MM.1S (cell line): ENCODE results near the gene SPO11.

ENCODE experiments used
- CTCF ChIP-seq: fragments of 300-600 bp; sonication (generic); IDR thresholded peaks from 2 replicates; pipeline ENCODE4 v1.5.1; 2016; ENCODE audit warnings: antibody characterized with exemption, low read length, mixed read lengths
- EZH2 ChIP-seq: fragments of 300-600 bp; sonication (generic); optimal IDR thresholded peaks from 2 replicates; pipeline ENCODE3; 2017; ENCODE audit warnings: low read depth, mild to moderate bottlenecking, antibody characterized with exemption, low read length, mixed read lengths
- EZH2phosphoT487 ChIP-seq: fragments of 300-600 bp; sonication (generic); IDR thresholded peaks from 2 replicates; pipeline ENCODE4 v1.6.1; 2018; ENCODE audit warnings: antibody characterized with exemption, low read length

GRCh38 chr20:57384953-57385761 is 55.6 kb downstream of the SPO11 start:
- TF ChIP-seq EZH2, result no peak
- no peak for TF ChIP-seq CTCF
- no peak for TF ChIP-seq EZH2phosphoT487
